GM18507 (cell line): ENCODE results near the gene GYS1.

ENCODE experiments used
- DNase-seq: peaks from one replicate; pipeline ENCODE4 v3.0.0; 2011; ENCODE audit warnings: low read depth; ENCODE audit not compliant: insufficient read length; ENCODE audit errors: extremely low spot score
- FAIRE-seq: peaks from 2 replicates; lab custom pipeline; 2011; peaks lifted over from hg19 to GRCh38; lab: Jason Lieb, UNC

The GYS1 gene

GRCh38 chr19:48991873-48992580 is 1.1 kb downstream of the GYS1 start:
- FAIRE-seq (no peak), DNase-seq (no peak)

- FAIRE-seq (no peak), DNase-seq (no peak)
Observed at GRCh38 chr19:48991011-48991609, 2.0 kb downstream of the GYS1 start.

GRCh38 chr19:48990400-48990799 is 2.7 kb downstream of the GYS1 start:
- DNase-seq (no peak), FAIRE-seq (no peak)

DNA sequence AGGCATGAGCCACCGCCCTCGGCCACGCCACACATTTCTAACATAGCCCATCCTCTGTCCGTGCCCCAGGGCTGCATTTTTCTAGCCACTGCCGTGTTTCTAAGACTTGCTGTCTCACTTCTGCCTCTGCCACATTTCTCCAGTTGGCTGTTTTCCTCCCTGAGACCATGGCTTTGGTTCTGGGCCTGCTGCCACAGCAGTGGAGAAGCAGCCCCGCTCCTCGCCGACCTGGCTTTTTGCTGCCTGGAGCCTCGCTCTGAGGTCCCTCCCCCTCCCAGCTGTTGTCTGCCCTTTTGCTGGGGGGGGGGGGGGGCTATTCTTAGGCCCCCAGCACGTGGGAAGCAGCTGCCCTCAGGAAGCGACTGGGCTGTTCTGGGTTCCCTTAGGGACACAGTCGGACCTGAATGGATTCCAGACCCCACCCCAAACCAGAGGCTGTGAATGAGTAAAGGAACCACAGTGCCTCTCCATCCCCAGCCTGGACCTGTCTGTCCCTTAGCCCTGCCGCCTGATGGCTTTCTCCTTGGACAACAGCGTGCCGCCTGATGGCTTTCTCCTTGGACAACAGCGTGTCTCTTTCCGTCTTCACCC is 3.3 kb downstream of the GYS1 start:
- no peak for FAIRE-seq

GRCh38 chr19:48988860-48989259 is 4.2 kb downstream of the GYS1 start:
- no peak for FAIRE-seq

More for the DNA sequence above, 3.3 kb downstream of the GYS1 start:
- DNase-seq, result no peak

GRCh38 chr19:48988286-48988685 is 4.8 kb downstream of the GYS1 start:
- DNase-seq, result no peak
- FAIRE-seq, result no peak

More at GRCh38 chr19:48988860-48989259, 4.2 kb downstream of the GYS1 start:
- DNase-seq, result no peak

- no peak for DNase-seq
- FAIRE-seq, result no peak
Observed at GRCh38 chr19:48987323-48987722, 5.8 kb downstream of the GYS1 start.

- FAIRE-seq, result no peak
- no peak for DNase-seq
Observed at GRCh38 chr19:48986211-48986610, 6.9 kb downstream of the GYS1 start.

DNA sequence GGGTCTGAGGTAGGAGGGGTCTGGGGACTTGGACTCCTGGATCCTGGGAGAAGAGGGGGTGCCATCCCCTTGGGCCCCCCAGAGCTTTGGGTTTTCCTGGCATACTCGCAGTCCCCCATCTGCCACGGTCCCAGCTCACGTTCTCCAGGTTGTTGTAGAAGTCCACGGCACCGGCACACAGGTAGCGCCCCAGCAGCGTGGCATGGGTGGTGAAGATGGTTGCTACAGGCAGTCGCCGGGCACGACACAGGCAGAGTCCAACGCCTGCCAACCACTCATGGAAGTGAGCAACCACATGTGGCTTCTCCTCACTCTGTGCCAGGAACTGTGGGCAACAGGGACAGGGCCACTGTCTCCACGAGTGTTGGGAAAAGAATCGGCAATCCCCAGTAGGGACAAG is 7.4 kb downstream of the GYS1 start:
- FAIRE-seq (no peak), DNase-seq (no peak)

- FAIRE-seq (no peak), DNase-seq (no peak)
Observed at GRCh38 chr19:48982280-48982679, 10.8 kb downstream of the GYS1 start.

- FAIRE-seq (no peak), DNase-seq (no peak)
Observed at GRCh38 chr19:48977061-48977460, 16.0 kb downstream of the GYS1 start.

GRCh38 chr19:48975947-48976847 is 16.9 kb downstream of the GYS1 start:
- FAIRE-seq, result no peak
- DNase-seq, result no peak

- DNase-seq (no peak), FAIRE-seq (peak; percentile 82)
Observed at GRCh38 chr19:48970923-48971395, 22.1 kb downstream of the GYS1 start.

DNA sequence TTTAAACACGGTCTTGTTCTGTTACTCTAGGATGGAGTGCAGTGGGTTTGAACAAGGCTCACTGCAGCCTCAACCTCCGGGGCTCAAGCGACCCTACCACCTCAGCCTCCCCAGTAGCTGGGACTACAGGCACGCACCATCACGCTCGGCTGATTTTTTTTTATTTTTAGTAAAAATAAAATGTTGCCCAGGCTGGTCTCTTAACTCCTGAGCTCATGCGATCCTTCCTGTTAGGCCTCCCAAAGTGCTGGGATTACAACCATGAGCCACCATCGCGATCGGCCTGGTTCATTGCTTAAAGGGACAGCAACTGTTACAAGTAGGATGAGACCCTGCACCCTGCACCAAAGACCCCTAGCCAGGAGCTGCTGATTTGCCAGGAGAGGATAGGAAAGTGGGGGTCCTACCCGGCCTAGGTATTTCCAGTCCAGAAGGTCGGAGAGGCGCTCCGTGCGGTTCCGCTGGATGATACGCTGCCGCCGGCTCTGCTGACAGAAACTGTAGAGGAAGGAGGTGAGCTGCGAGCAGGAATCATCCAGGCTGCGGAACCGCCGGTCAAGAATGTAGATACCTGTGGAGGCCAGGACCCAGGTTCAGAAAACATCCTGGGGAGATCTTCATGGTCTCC is 22.9 kb downstream of the GYS1 start:
- no peak for FAIRE-seq

GRCh38 chr19:48969276-48970138 is 23.6 kb downstream of the GYS1 start:
- DNase-seq, result no peak
- no peak for FAIRE-seq

More for the DNA sequence above, 22.9 kb downstream of the GYS1 start:
- DNase-seq, result no peak

DNA sequence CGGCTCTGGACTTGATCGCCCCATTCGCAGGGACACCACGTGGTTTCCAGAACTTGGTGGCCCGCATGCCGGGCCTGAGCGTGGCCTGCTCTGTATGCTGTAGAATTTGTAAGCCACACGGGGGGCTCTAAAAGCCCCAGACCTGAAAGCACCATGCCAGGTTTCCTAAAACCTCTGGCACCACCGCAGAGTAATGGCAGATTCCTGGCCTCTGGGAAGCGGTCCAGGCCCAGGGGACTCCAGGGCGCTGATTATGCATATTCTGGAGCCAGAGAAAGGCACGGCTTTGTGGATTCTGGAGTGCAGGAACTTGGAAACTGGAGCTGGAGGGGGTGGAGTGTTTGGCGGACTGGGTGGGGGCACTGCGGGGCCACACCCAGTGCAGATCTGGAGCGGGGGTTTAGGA is 24.3 kb downstream of the GYS1 start:
- FAIRE-seq (no peak), DNase-seq (no peak)

DNA sequence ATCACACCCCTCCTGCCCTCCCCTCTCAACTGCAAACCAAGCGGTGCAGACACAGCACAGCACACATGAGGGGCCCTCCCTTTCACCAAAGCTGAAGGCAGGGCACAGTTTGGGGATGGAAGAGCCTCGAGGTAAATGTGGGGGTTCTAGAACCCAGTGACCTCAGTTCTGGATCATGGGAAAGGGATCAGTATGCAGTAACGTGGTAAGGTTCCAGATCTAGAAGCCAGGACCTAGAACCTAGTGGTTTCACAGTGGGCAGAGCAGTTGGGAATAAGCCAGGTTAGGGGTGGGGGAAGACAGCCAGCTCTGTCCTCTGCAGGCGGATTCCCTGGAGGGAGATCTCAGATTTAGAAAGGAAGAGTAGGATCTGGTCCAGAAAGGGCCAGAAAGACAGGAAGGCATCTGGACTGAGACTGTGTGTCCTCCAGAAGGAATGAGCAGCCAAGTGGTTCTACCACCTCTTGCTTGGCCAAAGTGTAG is 24.9 kb downstream of the GYS1 start:
- FAIRE-seq (no peak), DNase-seq (no peak)
